Measurements from ENCODE around the gene ONECUT2.
"Not testable (repeated sequence)": the region's sequence is repeated elsewhere in the genome, so short reads cannot be mapped to it uniquely, and the experiment has no call there.

ONECUT2 gene

DNA sequence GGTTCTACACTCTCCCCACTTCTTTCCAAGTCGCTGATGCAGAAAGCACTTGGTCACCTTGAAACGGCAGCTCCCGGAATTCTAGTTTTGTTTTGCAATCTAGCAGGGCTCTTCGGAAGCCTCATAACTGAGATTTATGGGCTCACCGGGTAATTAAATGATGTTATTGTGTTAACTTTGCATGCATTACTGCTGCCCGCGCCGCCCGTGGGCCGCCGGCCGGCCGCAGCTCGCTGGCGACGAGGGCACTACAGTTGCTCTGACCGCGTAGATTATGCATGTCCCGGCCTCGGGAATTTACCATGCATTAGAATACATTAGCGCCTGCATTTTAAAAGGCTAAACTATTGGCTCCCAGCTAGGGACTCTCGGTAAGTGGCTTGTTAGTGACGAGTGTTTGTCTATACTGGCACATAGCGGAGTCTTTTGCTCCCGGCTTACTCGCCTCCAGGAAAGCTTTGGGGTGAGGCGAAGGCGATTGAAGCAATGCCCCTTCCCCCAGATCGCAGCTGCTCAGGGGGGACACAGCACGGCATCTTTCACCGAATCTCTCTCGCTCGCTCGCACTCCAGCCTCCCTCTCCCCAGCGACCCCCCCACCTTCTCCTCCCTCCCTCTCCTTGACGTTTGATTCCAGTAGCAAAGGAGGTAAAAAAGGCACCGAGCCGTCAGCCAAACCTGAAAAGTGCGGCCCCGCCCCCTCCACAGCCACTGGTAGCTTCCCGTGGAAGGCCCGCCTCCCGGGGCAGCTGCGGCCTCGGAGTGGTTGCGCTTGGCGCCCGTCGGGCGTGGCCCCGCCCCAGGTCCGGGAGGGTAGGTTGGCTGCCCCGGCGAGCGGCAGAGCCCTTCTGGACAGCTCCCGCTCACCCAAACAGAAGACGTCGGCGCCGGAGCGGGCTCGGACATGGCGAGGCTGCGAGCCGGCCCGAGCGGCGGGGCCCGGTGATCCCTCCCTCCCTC lies at the start of gene ONECUT2:
ONECUT2 (plus strand) TSS at position 839 of the 959 bp plus-strand sequence. CDS start 343 bp downstream, outside the sequence.
- peak; percentile 43 for DNase-seq (ENCODE audit: low read depth)

DNA sequence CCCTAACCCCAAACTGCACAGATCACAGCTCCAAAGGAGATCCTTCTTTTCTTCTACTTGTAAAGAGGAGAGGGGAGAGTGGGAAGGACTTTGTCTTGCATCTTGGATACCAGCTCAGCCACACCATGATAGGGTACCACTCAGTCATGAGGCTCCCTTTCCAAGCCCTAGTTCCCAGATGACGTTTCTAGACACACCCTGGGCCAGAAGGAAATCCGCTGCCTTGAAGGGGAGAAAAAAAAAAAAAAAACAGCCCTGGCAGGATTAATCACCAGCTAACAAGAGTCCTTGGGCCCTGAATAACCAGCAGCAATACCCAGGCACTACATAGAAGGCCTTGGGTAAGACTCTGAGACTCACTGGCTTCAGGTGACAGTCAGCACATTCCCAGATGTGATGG lies 45.9 kb upstream of the ONECUT2 start:
- DNase-seq (ENCODE audit: low read depth), result no peak

GRCh38 chr18:57390044-57390443 lies 45.1 kb upstream of the ONECUT2 start:
- no peak for DNase-seq (ENCODE audit: low read depth)

GRCh38 chr18:57394749-57395148 lies 40.4 kb upstream of the ONECUT2 start:
- DNase-seq (ENCODE audit: low read depth), result not testable (repeated sequence)

GRCh38 chr18:57396831-57397230 lies 38.3 kb upstream of the ONECUT2 start:
- not testable (repeated sequence) for DNase-seq (ENCODE audit: low read depth)

- DNase-seq (ENCODE audit: low read depth), result no peak
Observed at GRCh38 chr18:57397440-57398132, 37.6 kb upstream of the ONECUT2 start.

GRCh38 chr18:57404345-57404744 lies 30.8 kb upstream of the ONECUT2 start:
- DNase-seq (ENCODE audit: low read depth), result no peak

DNA sequence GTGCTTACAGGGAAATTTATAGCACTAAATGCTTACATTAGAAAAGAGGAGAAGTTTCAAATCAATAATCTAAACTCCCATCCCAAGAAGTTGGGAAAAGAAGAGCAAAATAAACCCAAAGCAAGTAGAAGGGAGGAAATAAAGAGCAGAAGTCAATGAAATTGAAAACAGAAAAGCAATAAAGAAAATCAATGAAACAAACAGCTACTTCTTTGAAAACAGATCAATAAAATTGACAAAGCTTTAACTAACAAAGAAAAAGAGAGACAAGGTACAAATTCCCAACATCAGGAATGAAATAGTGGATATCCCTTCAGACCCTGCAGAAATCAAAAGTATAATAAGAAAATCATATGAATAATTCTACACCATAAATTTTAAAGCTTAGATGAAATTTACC lies 25.5 kb upstream of the ONECUT2 start:
- no peak for DNase-seq (ENCODE audit: low read depth)

DNA sequence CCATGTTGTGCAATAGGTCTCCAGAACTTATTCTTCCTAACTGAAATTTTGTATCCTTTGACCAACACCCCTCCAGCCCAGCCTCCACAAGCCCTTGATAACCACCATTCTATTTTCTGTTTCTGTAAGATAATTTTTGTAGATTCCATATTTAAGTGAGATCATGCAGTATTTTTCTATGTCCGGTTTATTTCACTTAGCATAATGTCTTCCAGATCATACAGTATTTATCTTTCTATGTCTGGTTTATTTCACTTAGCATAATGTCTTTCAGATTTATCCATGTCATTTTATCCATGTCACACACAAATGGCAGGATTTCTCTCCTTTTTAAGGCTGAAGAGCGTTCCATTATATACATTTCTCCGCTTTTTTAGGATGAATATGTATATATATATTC lies 24.4 kb upstream of the ONECUT2 start:
- DNase-seq (ENCODE audit: low read depth), result no peak

- no peak for DNase-seq (ENCODE audit: low read depth)
Observed at GRCh38 chr18:57416542-57416941, 18.6 kb upstream of the ONECUT2 start.

- DNase-seq (ENCODE audit: low read depth), result no peak
Observed at GRCh38 chr18:57422313-57422872, 12.8 kb upstream of the ONECUT2 start.

- no peak for DNase-seq (ENCODE audit: low read depth)
Observed at GRCh38 chr18:57423821-57424220, 11.4 kb upstream of the ONECUT2 start.

DNA sequence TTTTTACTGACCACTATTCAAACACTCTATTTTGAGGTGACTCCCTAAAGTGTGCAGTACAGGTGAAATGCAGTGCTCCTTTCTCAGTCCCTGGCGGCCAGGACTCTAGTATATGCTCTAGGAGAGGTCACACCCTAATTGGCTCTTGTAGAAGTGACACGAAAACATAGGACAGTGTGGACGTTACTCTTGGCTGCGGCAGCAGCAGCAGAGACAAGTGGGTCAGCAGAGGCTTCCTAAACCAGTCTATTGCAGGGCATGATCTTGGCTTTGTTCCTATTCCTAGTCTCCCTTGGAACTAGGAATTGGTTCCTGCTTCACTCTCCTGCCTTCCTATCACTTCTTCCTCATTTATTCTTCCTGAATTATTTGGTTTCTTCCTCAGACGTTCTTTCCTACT lies 10.1 kb upstream of the ONECUT2 start:
- no peak for DNase-seq (ENCODE audit: low read depth)

GRCh38 chr18:57426187-57426586 lies 9.0 kb upstream of the ONECUT2 start:
- DNase-seq (ENCODE audit: low read depth), result no peak

DNA sequence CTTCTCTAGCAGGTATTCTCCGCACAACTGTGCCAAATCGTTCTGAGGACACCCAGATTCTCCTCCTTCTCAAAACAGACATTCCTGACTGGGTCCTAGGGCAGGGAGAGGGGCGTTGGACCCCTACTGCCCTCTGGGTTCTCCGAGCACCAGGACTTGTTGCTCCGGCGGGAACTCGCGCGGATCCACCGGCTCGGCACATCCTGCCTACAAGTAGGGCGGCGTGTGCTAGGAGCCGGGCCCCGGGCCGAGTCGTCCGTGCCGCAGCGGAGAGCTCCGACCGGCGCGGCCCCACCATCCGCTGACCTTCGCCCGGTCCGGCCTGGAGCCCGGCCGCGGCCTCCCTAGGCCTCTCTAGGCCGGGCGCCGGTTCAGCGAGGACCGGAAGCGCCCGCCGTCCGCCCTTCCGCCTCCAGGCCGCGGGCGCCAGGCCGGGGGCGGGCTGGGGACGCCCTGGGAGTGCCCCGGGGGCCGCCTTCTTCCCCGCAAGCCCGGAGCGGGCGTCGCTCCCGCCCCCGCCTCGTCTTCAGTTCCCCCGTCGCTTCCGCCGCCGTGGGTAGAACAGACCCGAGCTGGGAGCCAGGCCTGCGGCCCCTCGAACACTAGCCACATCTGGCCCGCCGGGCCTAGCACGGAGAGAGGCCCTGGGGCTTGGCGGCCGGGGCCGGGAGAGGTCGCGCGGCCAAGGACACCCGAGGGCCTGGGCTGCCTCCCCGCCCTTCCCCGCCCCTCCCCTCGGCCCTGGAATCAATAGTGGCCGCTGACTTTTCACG lies 7.6 kb upstream of the ONECUT2 start:
- no peak for DNase-seq (ENCODE audit: low read depth)

DNA sequence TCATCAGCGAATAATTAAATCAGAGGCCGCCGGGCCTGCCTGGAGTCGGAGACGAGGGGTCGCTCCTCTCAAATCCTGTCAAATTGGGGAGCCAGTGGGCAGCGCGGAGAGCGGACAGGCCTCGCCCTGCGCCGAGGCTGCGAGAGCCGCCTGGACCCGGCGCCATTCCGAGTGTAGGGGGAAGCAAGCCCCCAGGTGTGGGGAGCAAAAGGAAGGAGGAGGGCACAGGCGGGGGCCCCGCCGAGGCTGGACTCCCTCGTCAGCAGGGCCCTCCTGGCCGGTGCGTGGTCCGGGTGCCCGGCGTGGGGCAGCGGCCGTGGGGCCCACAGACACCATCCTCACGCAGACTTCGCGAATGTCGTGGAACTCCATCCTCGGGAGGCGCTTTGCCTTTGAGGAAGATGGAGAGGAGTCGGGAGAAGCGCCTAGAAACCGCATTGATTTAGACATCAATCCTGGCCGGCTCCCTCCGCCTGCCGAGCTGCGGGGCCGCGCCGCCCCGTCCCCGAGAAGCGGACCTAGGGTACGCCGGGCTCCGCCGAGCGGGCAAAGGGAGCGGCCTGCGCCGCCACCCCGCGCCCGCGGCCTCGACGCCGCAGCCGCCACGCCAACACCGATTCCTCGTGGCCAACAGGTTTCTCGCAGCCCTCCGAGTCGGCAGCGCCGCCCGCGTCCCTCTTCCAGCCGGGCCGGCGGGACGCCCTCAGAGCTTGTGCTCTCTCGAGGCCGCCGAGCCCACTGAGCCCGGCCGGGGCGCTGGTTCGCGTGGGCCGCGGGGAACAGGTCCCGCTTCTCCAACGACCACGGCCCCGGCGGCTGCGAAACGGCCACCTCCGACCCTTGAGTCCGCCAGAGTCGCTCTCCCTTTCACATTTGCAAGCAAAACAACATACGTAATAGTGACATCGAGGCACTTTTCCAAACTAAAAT lies 6.7 kb upstream of the ONECUT2 start:
- no peak for DNase-seq (ENCODE audit: low read depth)

DNA sequence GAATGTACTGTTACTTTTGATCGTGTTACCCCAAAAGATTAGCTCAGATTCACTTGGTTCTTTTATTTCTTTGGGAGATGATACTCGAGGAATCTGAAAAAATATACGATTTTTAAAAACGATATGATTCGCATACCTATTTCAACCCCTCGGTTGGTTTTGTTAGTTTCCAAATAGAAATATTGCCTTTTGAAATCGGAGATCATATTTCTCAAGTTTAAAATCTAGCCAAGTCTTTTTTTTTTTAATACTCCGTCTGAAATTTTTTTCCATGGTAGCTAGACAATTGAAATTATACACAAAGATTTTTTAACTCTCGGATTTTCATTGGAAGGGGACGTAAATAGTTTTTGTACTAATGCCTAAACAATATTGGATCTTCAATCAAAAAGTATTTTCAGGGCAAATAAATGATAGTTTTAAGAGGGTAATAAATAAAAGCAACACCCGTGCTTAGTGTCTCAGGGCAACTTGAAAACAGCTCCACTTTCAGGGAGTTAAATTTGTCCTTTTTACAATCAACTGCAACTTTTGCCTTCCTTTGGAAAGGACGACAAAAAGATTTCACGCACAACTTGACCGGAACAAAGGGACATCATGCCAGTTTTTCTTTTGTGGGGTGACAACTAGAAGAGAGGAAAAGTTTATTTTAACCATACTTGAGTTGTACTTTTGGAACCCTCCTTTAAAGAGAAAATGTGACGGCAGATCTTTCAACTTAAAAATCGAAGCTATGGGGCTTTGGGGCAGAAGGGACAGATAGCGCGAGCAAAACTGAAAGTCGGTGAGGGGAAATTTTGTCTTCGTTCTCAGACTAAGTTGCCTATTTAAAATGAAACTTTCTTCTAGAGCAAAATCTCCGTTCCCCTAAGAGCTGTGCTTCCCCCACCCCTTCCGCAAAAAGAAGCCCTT lies 5.8 kb upstream of the ONECUT2 start:
- DNase-seq (ENCODE audit: low read depth), result no peak

DNA sequence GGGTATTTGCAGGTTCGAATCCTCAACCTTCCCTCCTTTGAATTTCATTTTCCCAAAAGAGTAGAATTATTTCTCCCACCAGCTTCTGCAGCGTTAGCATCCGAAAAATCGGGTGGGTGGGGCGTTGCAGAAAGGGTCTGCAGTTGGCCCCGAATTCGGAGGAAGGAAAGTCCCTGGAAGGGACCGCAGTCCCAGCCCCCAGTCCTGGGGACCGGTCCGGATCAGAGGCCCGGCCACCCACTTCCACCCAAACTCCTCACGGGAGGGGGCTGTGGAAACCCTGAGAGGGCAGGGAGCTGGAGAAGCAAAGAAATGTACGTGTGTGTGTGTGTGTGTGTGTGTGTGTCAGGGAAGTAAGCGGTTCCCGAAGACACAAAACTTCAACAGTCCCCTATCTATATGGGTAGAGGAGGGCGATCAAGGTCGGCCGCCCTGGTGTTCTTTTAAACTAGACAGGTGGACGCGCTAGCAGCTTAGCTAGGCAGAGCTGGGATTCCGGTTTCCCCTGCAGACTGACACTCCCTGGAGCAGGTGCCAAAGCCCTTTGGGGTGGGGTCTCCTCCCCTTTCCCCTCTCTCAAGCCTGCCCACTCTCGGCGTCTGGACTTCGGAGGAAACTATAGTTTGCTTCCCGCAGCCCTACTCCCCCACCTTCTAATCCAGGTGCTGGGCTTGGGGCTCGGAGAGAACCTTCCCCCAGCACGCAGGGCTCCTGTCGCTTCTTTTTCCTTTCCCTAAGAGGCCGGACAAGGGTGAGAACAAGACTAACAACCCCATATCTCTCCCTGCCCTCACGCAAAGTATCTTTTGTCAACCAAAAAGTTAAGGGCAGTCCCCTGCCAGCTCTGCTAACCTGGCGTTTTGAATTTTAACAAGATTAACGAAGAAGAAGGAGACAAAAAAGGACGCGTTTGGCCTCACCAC lies 4.8 kb upstream of the ONECUT2 start:
- no peak for DNase-seq (ENCODE audit: low read depth)

DNA sequence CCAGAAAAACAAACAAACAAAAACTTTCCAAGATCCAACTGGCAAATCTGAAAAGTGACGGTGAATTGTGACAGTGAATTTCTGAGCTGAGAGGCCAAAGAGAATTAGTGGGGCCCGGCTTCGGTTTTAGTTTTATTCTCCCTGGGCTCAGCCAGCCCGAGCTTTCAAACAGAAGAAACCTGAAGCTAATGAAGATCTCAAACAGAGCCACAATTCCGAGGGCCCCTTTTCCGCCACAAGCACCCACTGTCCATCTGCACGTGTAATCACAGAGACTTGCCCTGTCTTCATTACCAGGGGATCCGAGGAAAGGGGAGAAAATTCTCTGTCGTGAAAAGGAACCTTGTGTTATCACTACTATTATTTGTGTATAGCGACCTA lies 4.2 kb upstream of the ONECUT2 start:
- no peak for DNase-seq (ENCODE audit: low read depth)

Data from activated T-cell treated with anti-CD3 and anti-CD28 coated beads for 24 hours (primary cell).